H1 (cell line): Measurements from ENCODE around the gene GABPB2. TPM values are rescaled to one million over a fixed set of nuclear protein-coding genes. Genes with fewer than 3 reads are reported as not detected.

Source experiments
- EZH2 ChIP-seq: fragments of 200-600 bp; sonication (generic); IDR thresholded peaks from 2 replicates; pipeline ENCODE4 v1.7.1; 2012; ENCODE audit warnings: low read depth, mild to moderate bottlenecking, moderate library complexity, low read length, inconsistent platforms; ENCODE audit not compliant: severe bottlenecking
- RNF2 ChIP-seq: fragments of 200-900, 300-1000 bp; sonication (generic); IDR thresholded peaks from 2 replicates; pipeline ENCODE4 v1.7.1; 2016; ENCODE audit warnings: borderline replicate concordance, low read depth, mild to moderate bottlenecking, antibody characterized with exemption, low read length; ENCODE audit not compliant: poor library complexity, severe bottlenecking; ENCODE audit errors: missing control alignments
- polyA plus RNA-seq, 7 experiments: library from polyadenylated mRNA; depleted of rRNA in 3 of 7; stranded (reverse) in 5 of 7; unstranded in 2 of 7; fragments of >200 nt in 5 of 7; fragments of 200-250 nt in 2 of 7; gene quantifications; 1 replicate in 5 of 7; 2 replicates in 1 of 7; 4 replicates in 1 of 7; pipeline versions ENCODE4 v1.2.1 to v1.2.3, GENCODE V29; 2011 to 2013; ENCODE audit warnings: missing spikeins in 2 of 7, mixed read lengths in 2 of 7
- total RNA-seq: library from RNA; stranded (reverse); fragmentation: NEBNext Ultra II Directional; extraction: Animal tissue kit (Norgen Biotek cat#: 25700); gene quantifications from 2 replicates; pipeline ENCODE4 v1.2.1, GENCODE V29; 2021

The GABPB2 gene
- total and polyA plus RNA-seq, 2 of the 8 experiments (the other 6 are each of a cell fraction or from before 2014, with no cell fraction given), result 1.8 to 2.4 TPM

DNA sequence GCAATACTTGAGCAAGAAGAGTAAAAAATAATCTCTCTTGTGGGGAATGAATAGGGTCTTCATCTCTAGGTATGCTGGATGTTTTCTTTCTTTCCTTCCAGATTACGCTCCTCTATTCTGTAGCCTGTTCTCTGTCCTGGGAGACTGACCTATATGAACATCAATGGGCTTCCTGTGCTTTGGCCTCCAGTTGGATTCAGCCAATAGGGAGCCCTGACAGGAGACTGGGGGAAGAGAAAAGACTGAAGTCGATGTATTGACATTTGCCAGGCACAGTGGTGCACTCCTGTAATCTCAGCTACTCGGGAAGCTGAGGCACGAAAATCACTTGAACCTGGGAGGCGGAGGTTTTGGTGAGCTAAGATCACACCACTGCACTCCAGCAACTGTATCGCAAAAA, 58.2 kb downstream of the GABPB2 start (continued):
- no peak for TF ChIP-seq RNF2
- TF ChIP-seq EZH2, result no peak
- TF ChIP-seq, all 59 proteins: peak for 0
